Measurements from ENCODE around the gene U2AF2. TPM values are rescaled to one million over a fixed set of nuclear protein-coding genes. Genes with fewer than 3 reads are reported as not detected.
A peak's percentile ranks its signal among the peaks of the same experiment; 100 is the strongest.

Gene U2AF2
- polyA plus RNA-seq, 3 donors: 5.3 to 166 (median 5.4) TPM

- H4K20me1 ChIP-seq (ENCODE audit: insufficient read depth, low read length): peaks cover 96% of the 10 kb centered on the region
- DNase-seq: no peak
- H3K27me3 ChIP-seq (ENCODE audit: control insufficient read depth in 2 of 2, insufficient read depth in 2 of 2, low read length in 2 of 2): no peaks in the 10 kb centered on the region
- H3K4me3 ChIP-seq (replicated peaks in 1 of 3; ENCODE audit: low read depth in 2 of 3, low read length in 3 of 3): no peak overlapping the region
- TF ChIP-seq CTCF (IDR thresholded peaks at IDR 0.05): no peak
- no peak overlapping the region for H3K27ac ChIP-seq (ENCODE audit: low read depth in 1 of 2, low read length in 2 of 2)
- Mint-ChIP-seq H3K36me3 (peaks cover 66 to 95% of the 10 kb centered on the region in 2 donors), H3K27ac (peak overlapping the region in 2 of 7 donors; percentile 51 to 84), H3K9me3 (no peaks in the 10 kb centered on the region), H3K27me3 (ENCODE audit: low read depth in 3 of 3) (no peaks in the 10 kb centered on the region), H3K4me1 (peaks cover 3% of the 10 kb centered on the region), H3K4me3 (no peak overlapping the region)
- WGBS (ENCODE audit: insufficient coverage): 88% methylated on average over 5 of the region's 6 CpGs
- no peaks in the 10 kb centered on the region for H3K9me3 ChIP-seq (replicated peaks in 1 of 2; ENCODE audit: control insufficient read depth in 1 of 2, insufficient read depth in 1 of 2, low read length in 2 of 2)
- peaks cover 0 to 2% of the 10 kb centered on the region in 2 donors for H3K4me1 ChIP-seq (ENCODE audit: control insufficient read depth in 1 of 2, insufficient read depth in 2 of 2, low read length in 2 of 2)
- no peak overlapping the region for H2AFZ ChIP-seq (ENCODE audit: insufficient read depth, low read depth, low read length, poor library complexity, severe bottlenecking)
- no peak overlapping the region for H3K4me2 ChIP-seq (replicated peaks; ENCODE audit: extremely low read depth, low read length, poor library complexity, severe bottlenecking)
- H3K9ac ChIP-seq (ENCODE audit: insufficient read depth, low read length, poor library complexity, severe bottlenecking): no peak overlapping the region
- H3K79me2 ChIP-seq (ENCODE audit: insufficient read depth, low read length): peaks cover 74% of the 10 kb centered on the region
- intact Hi-C loops (cut with micrococcal nuclease): no loop called here
- peaks cover 87 to 94% of the 10 kb centered on the region in 2 donors for H3K36me3 ChIP-seq (replicated peaks in 1 of 2; ENCODE audit: control insufficient read depth in 1 of 2, insufficient read depth in 2 of 2, low read length in 2 of 2)
Measured at GRCh38 chr19:55685776-55686175, 30.9 kb downstream of the U2AF2 start.

DNA sequence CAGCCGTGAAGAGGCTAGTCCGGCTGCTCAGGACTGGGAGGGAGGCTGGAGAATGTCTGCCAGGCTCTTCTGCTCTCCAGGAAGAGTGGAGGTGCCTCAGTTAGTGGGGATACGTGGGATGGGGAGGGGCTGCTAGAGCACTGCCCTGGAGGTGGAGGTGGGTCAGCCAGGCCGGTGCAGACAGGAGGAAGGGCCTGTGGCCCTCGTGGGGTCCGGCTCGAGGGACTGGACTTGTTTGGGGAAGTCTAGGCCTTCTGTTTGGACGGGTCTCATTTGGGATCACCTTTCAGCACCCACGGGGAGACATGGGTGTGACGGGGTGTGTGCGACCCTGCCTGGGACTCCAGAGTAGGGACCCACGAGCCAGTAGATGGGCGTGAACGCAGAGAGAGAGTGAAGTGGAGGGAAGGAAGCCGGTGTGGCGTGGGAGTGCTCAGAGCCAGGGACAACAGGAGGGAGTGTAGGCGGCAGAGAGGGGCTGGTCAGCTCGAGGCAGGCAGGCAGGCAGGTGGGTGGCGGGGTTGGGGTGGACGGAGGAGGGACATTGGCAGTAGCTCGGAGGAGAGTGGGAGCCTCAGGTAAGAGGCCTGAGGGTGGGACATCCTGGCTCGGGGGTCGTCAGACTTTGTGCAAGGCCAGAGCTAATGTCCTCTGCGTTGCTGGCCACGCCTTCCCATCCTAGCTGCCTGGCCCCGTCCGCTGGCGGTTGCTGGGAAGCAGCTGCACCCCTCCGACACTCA lies 31.6 kb downstream of the U2AF2 start:
- Histone ChIP-seq H3K27ac (ENCODE audit: low read depth in 1 of 2, low read length in 2 of 2) (peak overlapping the region in 1 of 2 donors; percentile 14), H3K9me3 (replicated peaks in 1 of 2; ENCODE audit: control insufficient read depth in 1 of 2, insufficient read depth in 1 of 2, low read length in 2 of 2) (no peaks in the 10 kb centered on the region), H3K4me2 (replicated peaks; ENCODE audit: extremely low read depth, low read length, poor library complexity, severe bottlenecking) (no peak overlapping the region), H3K79me2 (ENCODE audit: insufficient read depth, low read length) (peaks cover 66% of the 10 kb centered on the region), H3K4me1 (ENCODE audit: control insufficient read depth in 1 of 2, insufficient read depth in 2 of 2, low read length in 2 of 2) (no peaks in the 10 kb centered on the region), H3K36me3 (replicated peaks in 1 of 2; ENCODE audit: control insufficient read depth in 1 of 2, insufficient read depth in 2 of 2, low read length in 2 of 2) (peaks cover 86 to 94% of the 10 kb centered on the region in 2 donors), H3K27me3 (ENCODE audit: control insufficient read depth in 2 of 2, insufficient read depth in 2 of 2, low read length in 2 of 2) (no peaks in the 10 kb centered on the region), H2AFZ (ENCODE audit: insufficient read depth, low read depth, low read length, poor library complexity, severe bottlenecking) (no peak overlapping the region), H3K9ac (ENCODE audit: insufficient read depth, low read length, poor library complexity, severe bottlenecking) (no peak overlapping the region), H3K4me3 (replicated peaks in 1 of 3; ENCODE audit: low read depth in 2 of 3, low read length in 3 of 3) (no peak overlapping the region), H4K20me1 (ENCODE audit: insufficient read depth, low read length) (peaks cover 96% of the 10 kb centered on the region)
- peaks cover 66 to 95% of the 10 kb centered on the region in 2 donors for H3K36me3 Mint-ChIP-seq
- no peaks in the 10 kb centered on the region for H3K9me3 Mint-ChIP-seq
- no peak overlapping the region for H3K4me3 Mint-ChIP-seq
- TF ChIP-seq CTCF (IDR thresholded peaks at IDR 0.05): no peak
- 96% methylated on average over 27 of the region's 29 CpGs for WGBS (ENCODE audit: insufficient coverage)
- no peak for DNase-seq
- H3K27ac Mint-ChIP-seq: peak overlapping the region in 5 of 7 donors; percentile 19 to 84 (median 72)
- peaks cover 2% of the 10 kb centered on the region for H3K4me1 Mint-ChIP-seq
- H3K27me3 Mint-ChIP-seq (ENCODE audit: low read depth in 3 of 3): no peaks in the 10 kb centered on the region
- intact Hi-C loops (cut with micrococcal nuclease): no loop called here

Data from CD14-positive monocyte (primary cell).